ENCODE data around the gene WSCD2.

WSCD2 gene

GRCh38 chr12:108169708-108170107, 40.6 kb downstream of the WSCD2 start:
- DNase-seq, result no peak

DNA sequence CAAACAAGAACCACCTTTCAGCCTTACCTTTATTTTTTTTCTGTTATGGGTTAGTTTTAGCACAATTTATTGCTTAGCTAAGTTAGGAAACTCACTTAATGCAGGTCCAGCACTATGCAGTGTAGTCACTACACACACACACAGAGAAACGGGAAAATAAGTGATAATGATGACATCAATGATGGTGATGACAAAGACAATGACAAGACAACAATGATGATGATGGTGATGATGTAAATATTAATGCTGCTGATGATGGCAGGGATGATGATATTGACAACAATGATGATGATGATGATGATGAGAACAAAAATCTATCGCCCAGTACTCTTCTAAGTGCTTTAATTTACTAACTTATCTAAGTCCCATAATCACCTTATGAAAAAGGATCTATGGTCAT, 41.1 kb downstream of the WSCD2 start:
- DNase-seq, result no peak

DNA sequence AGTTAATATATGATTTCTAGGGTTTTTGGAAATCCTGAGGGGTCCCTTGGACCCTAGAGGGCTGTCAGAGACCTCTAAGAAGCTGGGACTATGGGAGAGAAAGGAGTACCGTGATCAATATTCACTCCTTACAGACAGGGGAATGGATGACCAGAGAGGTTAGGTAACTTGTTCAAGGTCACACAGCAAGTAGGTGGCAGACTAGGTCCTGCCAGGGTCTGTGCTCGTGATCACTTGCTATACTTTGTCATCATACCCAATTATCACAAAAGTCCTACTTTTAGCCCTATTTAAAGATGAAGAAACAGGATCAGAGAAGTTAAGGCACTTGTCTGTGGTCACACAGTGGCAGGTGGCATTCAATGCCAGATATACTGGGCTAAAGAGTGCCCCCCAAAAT, 42.9 kb downstream of the WSCD2 start:
- no peak for DNase-seq

DNA sequence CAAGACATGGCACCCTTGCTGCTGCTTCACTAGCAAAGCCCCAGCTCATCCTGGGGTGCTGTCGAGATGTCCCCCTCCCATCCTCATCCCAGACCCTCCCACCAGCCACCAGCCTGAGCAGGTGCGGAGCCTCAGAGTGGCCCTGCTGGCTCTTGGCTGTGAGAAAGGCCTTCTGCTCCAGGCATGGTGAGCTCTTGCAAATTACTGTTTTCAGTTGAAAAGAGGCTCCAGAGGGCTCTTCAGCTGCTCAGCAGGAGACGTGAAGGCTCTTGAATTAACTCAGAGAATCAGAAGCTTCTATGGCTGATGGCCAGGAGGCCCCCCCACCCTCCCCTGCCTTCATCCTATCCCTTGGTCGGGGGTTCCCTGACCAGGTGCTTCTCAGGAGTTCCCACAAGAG, 44.1 kb downstream of the WSCD2 start:
- DNase-seq, result no peak

GRCh38 chr12:108173892-108174291, 44.8 kb downstream of the WSCD2 start:
- no peak for DNase-seq

- DNase-seq, result no peak
These were observed 45.6 kb downstream of the WSCD2 start for GRCh38 chr12:108174641-108175040.

DNA sequence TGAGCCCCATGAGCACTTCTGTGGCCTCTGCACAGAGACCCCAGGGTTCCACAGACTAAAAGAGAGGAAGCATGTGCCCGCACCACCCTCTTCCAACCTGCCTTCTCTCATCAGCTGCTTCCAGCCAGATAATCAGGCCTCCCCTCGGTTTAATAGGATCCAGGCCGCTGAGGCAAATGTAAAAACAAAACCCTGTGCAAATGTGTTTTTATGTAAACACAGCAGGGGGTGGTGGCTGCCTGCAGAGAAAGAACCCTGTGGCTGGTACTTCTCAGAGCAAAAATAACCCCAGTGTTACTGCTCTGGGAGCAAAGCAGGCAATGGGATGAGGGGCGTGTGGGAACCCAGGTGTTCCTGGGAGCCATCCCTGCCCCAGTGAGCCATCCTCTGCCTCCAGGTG, 46.2 kb downstream of the WSCD2 start:
- DNase-seq, result no peak

- DNase-seq, result no peak
These were observed 47.2 kb downstream of the WSCD2 start for GRCh38 chr12:108176292-108176691.

- DNase-seq, result no peak
These were observed 48.0 kb downstream of the WSCD2 start for GRCh38 chr12:108177131-108177530.

DNA sequence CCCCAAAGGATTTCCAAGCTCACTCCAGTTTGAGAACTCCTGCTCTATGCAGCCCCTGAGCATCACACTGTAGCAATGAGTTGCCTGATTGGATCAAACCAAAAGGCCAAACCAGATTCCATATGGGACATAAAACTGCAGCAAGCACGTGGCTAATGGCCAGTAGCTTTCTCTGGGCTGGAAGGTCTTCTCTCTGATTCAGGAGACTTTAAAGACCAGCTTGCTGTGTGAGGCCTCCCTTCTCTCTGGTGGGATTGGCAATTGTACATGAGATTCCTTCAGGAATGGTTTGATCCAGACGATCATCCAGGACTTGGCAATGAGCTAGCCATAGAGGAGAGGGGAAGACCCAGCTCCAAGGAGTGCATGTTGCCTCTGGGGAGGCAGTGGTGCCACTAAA, 50.2 kb downstream of the WSCD2 start:
- DNase-seq, result no peak

- no peak for DNase-seq
These were observed 51.4 kb downstream of the WSCD2 start for GRCh38 chr12:108180255-108181094.

DNA sequence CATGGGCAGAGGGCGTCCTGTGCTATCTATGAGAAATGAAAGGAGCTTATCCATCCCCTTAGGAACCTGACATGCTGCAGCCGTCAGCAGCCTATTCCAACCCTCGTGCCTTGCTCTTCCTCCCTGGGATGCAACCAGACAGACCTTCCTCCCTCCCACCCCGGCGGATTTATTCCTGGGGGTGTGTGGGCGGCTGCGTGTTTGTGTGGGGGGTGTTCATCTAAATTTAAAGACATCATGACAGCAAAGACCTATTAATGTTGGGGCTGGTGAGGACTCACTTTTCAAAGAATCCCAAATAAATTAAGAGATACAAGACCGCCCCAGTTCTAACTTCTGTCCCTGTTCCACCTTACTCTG, 52.0 kb downstream of the WSCD2 start:
- no peak for DNase-seq

GRCh38 chr12:108182096-108182495, 53.0 kb downstream of the WSCD2 start:
- DNase-seq, result no peak

GRCh38 chr12:108185002-108185401, 55.9 kb downstream of the WSCD2 start:
- no peak for DNase-seq

DNA sequence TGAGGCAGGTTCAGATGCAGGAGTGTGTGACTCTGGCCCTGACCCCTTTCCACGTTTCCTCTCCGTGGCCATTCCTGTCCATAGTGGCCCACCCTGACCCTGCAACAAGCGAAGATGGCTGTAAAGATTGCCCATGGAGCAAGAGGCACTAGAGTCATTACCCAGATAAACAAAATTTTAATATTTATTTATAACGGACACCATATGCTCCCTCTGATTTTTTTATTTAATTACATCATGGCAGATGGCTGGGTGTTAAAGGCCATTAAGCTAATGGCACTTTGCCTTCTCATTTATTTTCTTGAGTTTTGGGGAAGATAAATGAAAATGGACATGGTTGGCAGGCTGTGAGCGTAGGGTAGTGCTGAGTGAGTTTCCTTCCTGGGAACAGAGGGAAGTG, 58.7 kb downstream of the WSCD2 start:
- no peak for DNase-seq

- DNase-seq, result no peak
These were observed 61.4 kb downstream of the WSCD2 start for GRCh38 chr12:108190529-108190928.

GRCh38 chr12:108191086-108191485, 62.0 kb downstream of the WSCD2 start:
- DNase-seq, result no peak

DNA sequence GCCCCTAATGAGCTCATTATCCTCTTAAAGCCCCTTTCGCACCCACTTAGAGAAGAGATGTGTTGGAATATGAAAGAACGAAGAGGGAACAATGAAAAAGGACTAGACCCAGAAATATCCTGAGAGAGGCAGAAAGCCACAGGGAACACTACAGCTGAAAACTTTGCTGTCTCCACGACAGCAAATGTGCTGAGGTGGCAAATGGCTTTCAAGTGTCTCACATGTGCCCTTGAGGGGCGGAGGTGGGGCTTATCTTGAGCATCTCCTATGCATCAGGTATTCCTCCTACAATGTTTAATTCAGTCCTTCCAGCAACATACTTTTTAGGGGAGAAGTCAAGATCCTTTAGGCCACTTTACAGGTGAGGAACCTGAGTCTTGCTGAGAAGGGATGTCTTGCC, 62.9 kb downstream of the WSCD2 start:
- DNase-seq, result no peak

GRCh38 chr12:108193493-108193892, 64.4 kb downstream of the WSCD2 start:
- DNase-seq, result no peak

DNA sequence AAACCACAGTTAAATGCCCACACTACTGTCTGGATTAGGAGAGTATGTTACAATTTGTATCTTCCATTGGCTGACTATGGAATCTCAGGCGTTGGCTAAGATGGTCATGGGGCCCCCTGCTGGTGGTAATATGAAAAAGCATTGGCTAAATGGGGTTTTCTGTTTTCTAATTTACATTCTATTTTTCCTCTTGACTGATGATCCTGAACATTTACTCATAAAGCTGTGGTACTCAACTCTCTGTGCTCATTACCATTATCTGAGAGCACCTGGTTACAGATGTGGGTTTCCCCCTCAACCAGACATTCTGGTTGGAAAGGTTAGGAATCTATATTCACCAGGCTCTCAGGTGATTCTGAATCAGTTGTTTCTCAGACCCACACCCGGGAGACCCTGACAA, 64.8 kb downstream of the WSCD2 start:
- no peak for DNase-seq

GRCh38 chr12:108194585-108194984, 65.5 kb downstream of the WSCD2 start:
- DNase-seq, result no peak

- DNase-seq, result no peak
These were observed 67.2 kb downstream of the WSCD2 start for GRCh38 chr12:108196319-108196718.

DNA sequence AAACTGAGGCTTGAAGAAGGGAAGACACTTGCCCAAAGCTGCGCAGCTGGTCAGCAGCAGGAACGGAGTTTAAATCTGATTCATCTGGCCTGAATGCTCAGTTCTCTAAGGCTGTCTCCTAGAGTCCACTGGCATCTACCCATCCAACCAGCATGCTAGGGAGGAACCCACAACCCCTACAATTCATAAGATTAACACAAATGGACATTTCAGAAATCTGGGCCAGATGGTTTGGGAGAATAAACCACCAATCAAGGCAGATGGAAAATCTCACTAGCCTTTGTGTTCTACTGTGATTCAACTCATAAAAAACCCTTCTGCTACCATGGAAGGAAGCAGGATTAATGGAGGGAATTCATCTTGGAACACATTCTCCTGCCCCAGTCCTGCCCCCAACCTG, 67.8 kb downstream of the WSCD2 start:
- DNase-seq, result no peak

GRCh38 chr12:108198043-108198442, 69.0 kb downstream of the WSCD2 start:
- no peak for DNase-seq

- no peak for DNase-seq
These were observed 70.0 kb downstream of the WSCD2 start for GRCh38 chr12:108199106-108199505.

All from right forelimb (tissue), 1 donor.